ENCODE data around the gene ADIPOQ.
"Not testable (repeated sequence)": the region's sequence is repeated elsewhere in the genome, so short reads cannot be mapped to it uniquely, and the experiment has no call there.

Gene ADIPOQ

GRCh38 chr3:186880406-186880805 lies 37.9 kb downstream of the ADIPOQ start:
- no peak overlapping the region for H3K4me3 ChIP-seq (ENCODE audit: low read depth, low read length)
- TF ChIP-seq CTCF (IDR thresholded peaks at IDR 0.05; ENCODE audit: borderline replicate concordance, insufficient read depth, low read depth, low read length): no peak

- TF ChIP-seq CTCF (IDR thresholded peaks at IDR 0.05; ENCODE audit: borderline replicate concordance, insufficient read depth, low read depth, low read length): no peak
- no peak overlapping the region for H3K4me3 ChIP-seq (ENCODE audit: low read depth, low read length)
These were observed 39.6 kb downstream of the ADIPOQ start for GRCh38 chr3:186882150-186882524.

- no peak overlapping the region for H3K4me3 ChIP-seq (ENCODE audit: low read depth, low read length)
- no peak for TF ChIP-seq CTCF (IDR thresholded peaks at IDR 0.05; ENCODE audit: borderline replicate concordance, insufficient read depth, low read depth, low read length)
These were observed 40.6 kb downstream of the ADIPOQ start for GRCh38 chr3:186882881-186883685.

GRCh38 chr3:186883686-186884058 lies 41.2 kb downstream of the ADIPOQ start:
- no peak overlapping the region for H3K4me3 ChIP-seq (ENCODE audit: low read depth, low read length)
- TF ChIP-seq CTCF (IDR thresholded peaks at IDR 0.05; ENCODE audit: borderline replicate concordance, insufficient read depth, low read depth, low read length): no peak

GRCh38 chr3:186884868-186885267 lies 42.4 kb downstream of the ADIPOQ start:
- not testable (repeated sequence) for H3K4me3 ChIP-seq (ENCODE audit: low read depth, low read length)

GRCh38 chr3:186886202-186886981 lies 43.9 kb downstream of the ADIPOQ start:
- no peak for TF ChIP-seq CTCF (IDR thresholded peaks at IDR 0.05; ENCODE audit: borderline replicate concordance, insufficient read depth, low read depth, low read length)
- H3K4me3 ChIP-seq (ENCODE audit: low read depth, low read length): no peak overlapping the region

GRCh38 chr3:186887507-186887938 lies 45.0 kb downstream of the ADIPOQ start:
- H3K4me3 ChIP-seq (ENCODE audit: low read depth, low read length): not testable (repeated sequence)

- no peak overlapping the region for H3K4me3 ChIP-seq (ENCODE audit: low read depth, low read length)
- no peak for TF ChIP-seq CTCF (IDR thresholded peaks at IDR 0.05; ENCODE audit: borderline replicate concordance, insufficient read depth, low read depth, low read length)
These were observed 46.1 kb downstream of the ADIPOQ start for GRCh38 chr3:186888569-186888968.

GRCh38 chr3:186889698-186890097 lies 47.2 kb downstream of the ADIPOQ start:
- H3K4me3 ChIP-seq (ENCODE audit: low read depth, low read length): not testable (repeated sequence)

Data from GM12875 (cell line).